Lower lobe of right lung (tissue), 2 donors: ENCODE measurements around the gene SYT17. TPM values are rescaled to one million over a fixed set of nuclear protein-coding genes. Genes with fewer than 3 reads are reported as not detected.
A peak's percentile ranks its signal among the peaks of the same experiment; 100 is the strongest.

Experiments
- ATAC-seq, 2 donors: fragments of 200-7000 bp; cut with Tn5 transposase; one replicate each; pipeline ENCODE4 v1.9.1; 2020 to 2022; ENCODE audit warnings: mild to moderate bottlenecking in 2 of 2, moderate library complexity in 2 of 2
- DNase-seq: peaks from one replicate; pipeline ENCODE4 v3.0.0-alpha.2; 2020
- H3K27ac ChIP-seq: fragments of 200-600 bp; one replicate; pipeline ENCODE4 v1.8.0; 2022
- H3K27me3 ChIP-seq: fragments of 200-600 bp; one replicate; pipeline ENCODE4 v1.8.0; 2022; ENCODE audit warnings: low read depth
- H3K36me3 ChIP-seq: fragments of 200-600 bp; one replicate; pipeline ENCODE4 v1.8.0; 2022; ENCODE audit warnings: mild to moderate bottlenecking
- H3K4me1 ChIP-seq: fragments of 200-600 bp; one replicate; pipeline ENCODE4 v1.8.0; 2022
- H3K4me3 ChIP-seq: fragments of 200-600 bp; one replicate; pipeline ENCODE4 v1.8.0; 2022; ENCODE audit warnings: mild to moderate bottlenecking
- H3K9me3 ChIP-seq: fragments of 200-600 bp; one replicate; pipeline ENCODE4 v1.8.0; 2022
- CTCF ChIP-seq: fragments of 200-600 bp; IDR thresholded peaks from one replicate; pipeline ENCODE4 v1.8.0; 2022; ENCODE audit warnings: antibody characterized with exemption, mild to moderate bottlenecking
- intact Hi-C: fragments of 100-400 bp; cut with DNase I; formaldehyde crosslinking; loops from one replicate; pipeline ENCODE4 v1.11.0; 2022
- total RNA-seq: library from RNA; stranded (reverse); fragmentation: NEBNext Ultra II Directional; extraction: Animal tissue kit (Norgen Biotek cat#: 25700); gene quantifications from one replicate; pipeline ENCODE4 v1.2.1, GENCODE V29; 2021
- donor health status: DM: no; HTN: yes; CAD: no; lungs with severe emphysema.

Gene SYT17
- total RNA-seq, 1 donor from 2014 or later = 11.8 TPM

- H3K9me3 ChIP-seq = no peaks in the 10 kb centered on the region
- no peak for DNase-seq
- intact Hi-C loops = no loop called here
- no peak for TF ChIP-seq CTCF
- H3K27ac ChIP-seq = no peak overlapping the region
- H3K4me3 ChIP-seq = no peak overlapping the region
- H3K36me3 ChIP-seq = no peaks in the 10 kb centered on the region
- no peaks in the 10 kb centered on the region for H3K4me1 ChIP-seq
- ATAC-seq = no peak
- no peaks in the 10 kb centered on the region for H3K27me3 ChIP-seq
Observed at GRCh38 chr16:19278403-19278802, 110.4 kb downstream of the SYT17 start.

- H3K27ac ChIP-seq = no peak overlapping the region
- TF ChIP-seq CTCF = no peak
- no peaks in the 10 kb centered on the region for H3K4me1 ChIP-seq
- H3K27me3 ChIP-seq = no peaks in the 10 kb centered on the region
- no peaks in the 10 kb centered on the region for H3K9me3 ChIP-seq
- no peak for ATAC-seq
- no peak for DNase-seq
- intact Hi-C loops = no loop called here
- H3K36me3 ChIP-seq = no peaks in the 10 kb centered on the region
- H3K4me3 ChIP-seq = no peak overlapping the region
Observed at GRCh38 chr16:19281246-19281645, 113.2 kb downstream of the SYT17 start.

- no peak for TF ChIP-seq CTCF
- Histone ChIP-seq H3K36me3 (no peaks in the 10 kb centered on the region), H3K9me3 (no peaks in the 10 kb centered on the region), H3K27ac (no peak overlapping the region), H3K4me3 (no peak overlapping the region), H3K4me1 (no peaks in the 10 kb centered on the region), H3K27me3 (no peaks in the 10 kb centered on the region)
- DNase-seq (no peak), ATAC-seq (no peak)
- intact Hi-C loops = no loop called here
Observed at GRCh38 chr16:19282101-19282500, 114.1 kb downstream of the SYT17 start.

- ATAC-seq = no peak
- DNase-seq = no peak
- intact Hi-C loops = no loop called here
Observed at GRCh38 chr16:19283637-19284036, 115.6 kb downstream of the SYT17 start.

GRCh38 chr16:19284207-19284606 is 116.2 kb downstream of the SYT17 start:
- H3K27me3 ChIP-seq = no peaks in the 10 kb centered on the region
- DNase-seq (peak; percentile 51), ATAC-seq (peak; percentile 77 to 89)
- H3K4me1 ChIP-seq = no peaks in the 10 kb centered on the region
- H3K27ac ChIP-seq = no peak overlapping the region
- no peak for TF ChIP-seq CTCF
- no peaks in the 10 kb centered on the region for H3K9me3 ChIP-seq
- intact Hi-C loops = no loop called here
- no peak overlapping the region for H3K4me3 ChIP-seq
- H3K36me3 ChIP-seq = no peaks in the 10 kb centered on the region

More at GRCh38 chr16:19283637-19284036, 115.6 kb downstream of the SYT17 start:
- H3K27ac ChIP-seq = no peak overlapping the region
- H3K4me1 ChIP-seq = no peaks in the 10 kb centered on the region
- H3K4me3 ChIP-seq = no peak overlapping the region
- no peak for TF ChIP-seq CTCF
- H3K27me3 ChIP-seq = no peaks in the 10 kb centered on the region
- no peaks in the 10 kb centered on the region for H3K9me3 ChIP-seq
- no peaks in the 10 kb centered on the region for H3K36me3 ChIP-seq

GRCh38 chr16:19285431-19285830 is 117.4 kb downstream of the SYT17 start, which contains the start of gene CLEC19A:
TSS of gene CLEC19A (plus strand) at chr16:19285731. CDS start at chr16:19285852, 121 bp downstream.
- intact Hi-C loops = no loop called here
- no peaks in the 10 kb centered on the region for H3K4me1 ChIP-seq
- ATAC-seq = no peak

More at GRCh38 chr16:19285431-19285830, 117.4 kb downstream of the SYT17 start, which contains the start of gene CLEC19A:
- H3K27ac ChIP-seq = no peak within 1 kb of the TSS
- H3K27me3 ChIP-seq = no peaks in the 10 kb centered on the region
- H3K9me3 ChIP-seq = no peaks in the 10 kb centered on the region
- no peaks in the 10 kb centered on the region for H3K36me3 ChIP-seq
- no peak for TF ChIP-seq CTCF
- H3K4me3 ChIP-seq = no peak within 1 kb of the TSS
- DNase-seq = no peak
